Measurements from ENCODE around the gene TUBD1.
"Not testable (repeated sequence)": the region's sequence is repeated elsewhere in the genome, so short reads cannot be mapped to it uniquely, and the experiment has no call there.

TUBD1 gene

DNA sequence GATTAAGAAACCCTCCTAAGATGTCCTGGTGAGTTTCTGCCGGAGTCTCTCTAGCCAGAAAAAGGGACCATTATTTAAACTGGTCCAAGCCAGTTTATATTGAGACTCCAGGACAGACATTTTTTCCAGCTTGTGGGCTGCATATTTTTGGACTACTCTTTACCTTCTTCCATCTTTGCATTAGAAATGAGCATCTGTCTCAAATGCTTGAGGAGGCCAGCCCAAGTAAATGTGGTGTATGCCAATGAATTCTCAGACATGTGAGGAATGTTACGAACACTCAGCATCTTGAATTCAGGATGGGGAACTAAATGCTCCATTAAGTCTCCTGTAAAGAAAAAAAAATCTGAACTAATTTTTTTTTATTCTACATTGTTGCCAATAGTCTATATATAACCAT, 18.4 kb downstream of the TUBD1 start:
- FAIRE-seq = no peak

DNA sequence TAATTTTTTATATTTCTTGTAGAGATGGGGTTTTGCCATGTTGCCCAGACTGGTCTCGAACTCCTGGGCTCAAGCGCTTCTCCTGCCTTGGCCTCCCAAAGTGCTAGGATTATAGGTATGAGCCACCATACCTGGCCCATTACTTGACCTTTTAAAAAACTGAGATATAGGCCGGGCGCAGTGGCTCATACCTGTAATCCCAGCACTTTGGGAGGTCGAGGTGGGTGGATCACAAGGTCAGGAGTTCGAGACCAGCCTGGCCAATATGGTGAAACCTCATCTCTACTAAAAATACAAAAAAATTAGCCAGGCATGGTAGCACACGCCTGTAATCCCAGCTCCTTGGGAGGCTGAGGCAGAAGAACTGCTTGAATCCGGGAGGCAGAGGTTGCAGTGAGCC, 19.3 kb downstream of the TUBD1 start:
- not testable (repeated sequence) for FAIRE-seq

DNA sequence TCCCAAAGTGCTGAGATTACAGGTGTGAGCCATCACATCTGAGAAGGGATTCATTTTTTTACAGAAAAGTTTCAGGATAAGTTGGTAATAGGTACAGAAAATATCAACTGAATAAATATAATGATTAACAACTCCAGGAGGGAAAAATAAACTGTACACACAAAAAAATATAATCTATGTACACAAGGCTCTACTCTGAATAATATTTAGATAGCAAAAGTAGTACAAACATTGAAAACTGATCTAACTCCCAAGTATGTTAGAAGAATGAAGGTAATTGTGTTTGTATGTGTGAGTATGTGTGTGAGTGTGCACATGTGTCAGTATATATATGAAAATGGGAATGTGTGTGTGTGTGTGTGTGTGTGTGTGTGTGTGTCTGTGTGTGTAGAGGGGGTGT, 20.4 kb downstream of the TUBD1 start:
- FAIRE-seq = no peak

DNA sequence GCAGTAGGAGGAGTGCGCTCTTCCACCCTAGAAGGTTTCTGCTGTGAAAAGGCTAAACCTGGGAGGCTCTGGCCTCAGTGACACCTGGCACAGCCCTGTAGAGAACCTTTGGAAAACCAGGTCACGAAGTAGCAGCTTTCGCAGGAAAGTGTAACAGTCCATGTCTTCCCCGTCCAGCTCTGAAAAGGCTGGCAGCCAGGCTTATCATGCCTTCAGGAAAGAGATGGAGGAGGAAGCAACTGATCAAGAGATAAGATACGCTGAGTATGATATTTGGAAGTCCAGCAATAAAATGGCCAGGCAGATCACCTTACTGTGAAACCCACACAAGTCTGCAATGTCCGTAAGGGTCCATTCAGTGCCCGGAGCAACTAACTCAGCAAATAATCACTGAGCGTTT, 22.3 kb downstream of the TUBD1 start:
- no peak for FAIRE-seq

DNA sequence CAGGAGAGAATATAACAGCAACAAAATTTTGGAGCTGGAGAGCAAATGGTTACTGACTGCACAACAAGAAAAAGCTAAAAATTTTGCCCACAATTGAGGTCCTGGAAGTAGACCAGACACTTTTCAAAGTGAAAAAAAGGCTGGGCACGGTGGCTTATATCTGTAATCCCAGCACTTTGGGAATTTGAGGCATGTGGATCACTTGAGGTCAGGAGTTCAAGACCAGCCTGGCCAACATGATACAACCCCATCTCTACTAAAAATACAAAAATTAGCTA, 22.9 kb downstream of the TUBD1 start:
- FAIRE-seq = no peak

DNA sequence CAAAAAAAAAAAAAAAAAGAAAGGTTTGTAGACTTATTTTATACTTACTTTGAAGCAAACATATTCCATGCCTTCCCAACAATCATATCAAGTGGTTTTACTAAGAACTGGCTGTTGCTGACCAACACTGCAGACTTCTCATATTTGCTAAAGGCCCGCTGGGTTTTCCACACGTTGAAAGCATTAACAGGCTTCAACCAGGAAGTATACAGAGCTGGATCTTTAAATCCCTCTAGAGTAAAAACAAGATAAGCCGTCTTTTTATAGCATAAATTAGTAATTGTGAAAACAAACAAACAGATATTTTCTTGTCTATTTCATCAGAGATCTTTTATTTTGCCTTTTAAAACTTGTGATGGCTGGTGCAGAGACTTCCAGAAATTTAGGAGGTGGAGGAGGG, 29.1 kb downstream of the TUBD1 start:
- no peak for FAIRE-seq

DNA sequence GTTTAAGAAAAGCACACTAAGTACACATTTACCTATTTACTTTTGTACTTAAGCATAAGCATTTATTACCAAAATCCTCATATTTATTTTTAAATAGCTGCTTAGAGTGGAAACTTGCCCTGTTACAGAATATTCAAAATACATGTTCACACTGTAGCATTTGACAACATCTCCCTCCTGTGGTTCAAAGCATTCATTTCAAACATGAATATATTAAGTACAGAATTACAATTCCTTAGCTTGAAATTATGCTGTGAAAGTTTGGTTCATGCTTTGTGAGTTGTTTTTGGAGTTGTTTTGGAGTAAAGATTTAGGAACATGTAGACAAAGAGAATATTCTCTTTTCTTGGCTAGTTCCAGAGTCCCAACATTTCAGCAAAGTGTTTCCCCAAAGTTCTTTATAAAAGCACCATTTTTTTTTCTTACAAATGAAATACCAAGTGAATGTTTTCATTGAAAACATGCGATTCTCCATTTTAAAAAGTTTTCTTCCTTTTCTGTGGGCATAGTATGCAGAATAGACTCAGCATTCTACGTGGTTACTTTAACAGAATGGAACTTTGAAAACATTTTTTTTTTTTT, 33.2 kb downstream of the TUBD1 start:
- FAIRE-seq = peak; percentile 89

DNA sequence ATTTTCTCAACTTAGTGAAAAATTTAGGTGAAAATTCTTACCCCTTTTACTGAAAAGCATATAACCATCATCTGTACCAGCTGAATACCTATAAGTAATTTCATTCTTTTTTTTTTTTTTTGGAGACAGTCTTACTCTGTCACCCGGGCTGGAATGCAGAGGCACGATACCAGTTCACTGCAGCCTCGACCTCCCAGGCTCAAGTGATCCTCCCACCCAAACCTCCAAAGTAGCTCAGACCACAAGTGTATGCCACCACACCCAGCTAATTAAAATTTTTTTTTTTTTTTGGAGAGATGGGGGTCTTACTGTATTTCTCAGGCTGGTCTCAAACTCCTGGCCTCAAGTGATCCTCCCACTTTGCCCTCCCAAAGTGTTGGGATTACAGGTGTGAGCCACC, 33.8 kb downstream of the TUBD1 start:
- FAIRE-seq = no peak

DNA sequence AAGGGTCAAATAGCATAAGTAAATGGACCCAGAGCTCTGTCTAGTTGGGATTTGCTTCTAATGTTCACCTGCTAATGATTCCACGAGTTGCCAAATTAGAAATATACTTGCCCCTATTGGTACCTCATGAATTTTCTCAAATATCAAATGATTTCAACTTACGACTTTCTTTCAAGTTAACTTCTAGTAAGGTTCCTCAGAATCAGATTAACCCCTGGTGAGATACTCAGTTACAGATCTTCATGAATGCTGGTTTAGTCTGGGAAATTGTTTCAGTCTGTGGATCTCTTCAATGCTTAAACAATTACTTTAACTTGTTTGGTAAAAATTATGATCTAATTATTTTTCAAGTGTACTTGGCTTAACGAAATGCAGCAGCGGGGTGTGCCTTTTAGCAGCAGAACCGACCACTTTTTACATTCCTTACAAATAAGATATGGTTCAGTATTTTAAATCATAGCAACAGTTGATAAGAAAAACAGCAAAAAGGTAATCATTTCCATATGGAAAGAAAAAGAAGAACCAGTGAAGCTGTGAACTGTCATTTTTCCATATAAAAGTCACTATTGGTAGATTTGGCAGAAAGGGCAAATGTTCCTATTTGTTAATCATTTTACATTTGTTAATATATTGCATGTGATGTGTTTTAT, 34.5 kb downstream of the TUBD1 start:
- FAIRE-seq = no peak

DNA sequence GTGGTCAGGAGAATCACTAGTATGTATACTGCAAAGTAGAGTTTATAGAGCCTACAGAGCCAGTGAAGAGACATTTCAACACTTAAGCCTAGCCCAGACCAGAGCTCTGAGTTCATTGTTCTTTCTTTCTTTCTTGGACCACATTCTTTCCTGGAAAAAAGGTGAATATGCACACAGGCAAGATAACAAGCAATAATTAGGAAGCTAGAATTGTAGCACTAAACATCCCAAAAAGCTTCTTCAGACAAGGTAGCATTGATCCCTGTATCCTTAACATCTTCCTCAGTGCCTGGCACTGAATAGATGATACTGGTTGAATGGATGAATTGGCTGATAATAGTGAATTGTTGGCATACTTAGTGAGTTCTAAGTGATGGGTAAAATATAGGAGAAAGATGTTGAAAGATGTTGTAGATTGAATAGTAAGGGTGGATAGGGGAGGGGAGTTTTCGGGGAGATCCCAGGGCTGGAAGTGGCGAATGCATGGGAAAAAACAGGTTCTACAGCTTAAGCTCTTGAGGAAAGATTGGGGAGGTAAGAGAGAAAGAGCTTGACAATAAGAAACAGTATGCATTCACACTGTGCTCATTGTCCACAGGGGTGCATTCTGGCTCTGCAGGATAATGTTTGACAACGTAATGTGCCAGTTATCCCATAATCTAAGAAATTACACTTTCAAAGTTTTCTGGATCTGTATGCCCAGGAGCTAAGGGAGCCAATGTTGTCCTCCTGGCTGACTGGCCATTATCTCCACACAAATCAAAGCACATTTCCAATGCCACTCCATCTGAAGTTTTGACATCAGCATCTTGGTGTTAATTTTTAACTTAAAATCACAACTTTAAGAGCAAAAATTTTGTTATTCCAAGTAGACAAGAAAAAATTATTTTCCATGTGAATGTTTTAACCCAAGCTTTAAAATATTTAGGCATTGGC, 35.6 kb downstream of the TUBD1 start:
- FAIRE-seq = no peak

DNA sequence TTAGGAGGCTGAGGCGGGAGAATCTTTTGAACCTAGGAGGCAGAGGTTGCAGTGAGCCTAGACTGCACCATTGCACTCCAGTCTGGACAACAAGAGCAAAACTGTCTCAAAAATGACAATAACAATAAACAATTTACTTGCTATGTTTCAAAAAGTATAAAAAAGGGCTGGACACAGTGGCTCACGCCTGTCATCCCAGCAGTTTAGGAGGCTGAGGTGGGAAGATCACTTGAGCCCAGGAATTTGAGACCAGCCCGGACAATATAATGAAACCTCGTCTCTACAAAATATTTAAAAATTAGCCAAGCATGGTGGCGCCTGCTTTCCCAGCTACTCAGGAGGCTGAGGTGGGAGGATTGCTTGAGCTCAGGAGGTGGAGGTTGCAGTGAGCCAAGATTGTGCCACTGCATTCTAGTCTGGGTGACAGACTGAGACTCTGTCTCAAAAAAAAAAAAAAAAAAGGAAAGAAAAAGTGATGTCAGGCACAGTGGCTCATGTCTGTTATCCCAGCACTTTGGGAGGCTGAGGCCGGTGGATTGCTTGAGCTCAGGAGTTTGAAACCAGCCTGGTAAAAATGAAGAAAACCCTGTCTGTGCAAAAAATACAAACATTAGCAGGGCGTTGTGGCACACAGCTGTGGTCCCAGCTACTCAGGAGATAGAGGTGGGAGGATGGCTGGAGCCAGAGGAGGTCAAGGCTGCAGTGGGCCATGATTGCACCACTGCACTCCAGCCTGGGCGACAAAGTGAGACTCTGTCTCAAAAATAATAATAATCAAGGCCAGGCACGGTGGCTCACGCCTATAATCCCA, 38.6 kb downstream of the TUBD1 start:
- FAIRE-seq = not testable (repeated sequence)

DNA sequence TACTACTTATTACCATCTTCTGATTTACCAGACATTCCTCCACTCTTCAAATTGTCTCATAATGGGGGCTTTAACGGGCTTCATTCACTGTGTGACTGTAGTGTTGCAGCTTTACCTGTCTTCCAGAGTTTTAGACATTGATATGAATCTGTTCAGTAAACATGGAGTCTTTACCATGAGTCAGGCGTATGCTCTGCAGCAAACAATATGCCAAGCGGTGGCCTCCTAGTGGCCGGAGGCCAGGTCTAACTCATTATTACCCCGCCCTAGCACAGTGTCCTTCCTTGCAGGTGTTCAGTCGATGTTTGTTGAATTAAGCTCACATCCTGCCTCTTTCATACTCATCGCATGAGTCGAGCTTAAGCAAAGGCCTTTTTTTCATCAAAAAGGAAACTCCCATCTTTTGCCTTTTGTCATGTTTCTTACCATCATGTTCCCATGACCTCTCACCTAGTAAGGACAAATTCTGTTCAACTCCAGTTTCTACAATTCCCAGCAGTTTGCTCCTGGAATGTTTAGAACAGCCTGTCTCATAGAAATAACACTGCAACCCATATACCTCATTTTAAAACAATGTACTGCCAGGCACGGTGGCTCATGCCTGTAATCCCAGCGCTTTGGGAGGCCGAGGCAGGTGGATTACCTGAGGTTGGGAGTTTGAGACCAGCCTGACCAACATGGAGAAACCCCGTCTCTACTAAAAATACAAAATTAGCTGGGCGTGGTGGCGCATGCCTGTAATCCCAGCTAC, 39.4 kb downstream of the TUBD1 start:
- FAIRE-seq = no peak

DNA sequence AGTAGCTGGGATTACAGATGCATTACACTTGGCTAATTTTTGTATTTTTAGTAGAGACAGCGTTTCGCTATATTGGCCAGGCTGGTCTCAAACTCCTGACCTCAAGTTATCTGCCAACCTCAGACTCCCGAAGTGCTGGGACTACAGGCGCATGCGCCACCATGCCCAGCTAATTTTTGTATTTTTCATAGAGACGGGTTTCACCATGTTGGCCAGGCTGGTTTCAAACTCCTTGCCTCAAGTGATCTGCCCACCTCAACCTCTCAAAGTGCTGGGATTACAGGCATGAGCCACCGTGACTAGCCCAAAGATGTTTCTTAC, 39.9 kb downstream of the TUBD1 start:
- not testable (repeated sequence) for FAIRE-seq

DNA sequence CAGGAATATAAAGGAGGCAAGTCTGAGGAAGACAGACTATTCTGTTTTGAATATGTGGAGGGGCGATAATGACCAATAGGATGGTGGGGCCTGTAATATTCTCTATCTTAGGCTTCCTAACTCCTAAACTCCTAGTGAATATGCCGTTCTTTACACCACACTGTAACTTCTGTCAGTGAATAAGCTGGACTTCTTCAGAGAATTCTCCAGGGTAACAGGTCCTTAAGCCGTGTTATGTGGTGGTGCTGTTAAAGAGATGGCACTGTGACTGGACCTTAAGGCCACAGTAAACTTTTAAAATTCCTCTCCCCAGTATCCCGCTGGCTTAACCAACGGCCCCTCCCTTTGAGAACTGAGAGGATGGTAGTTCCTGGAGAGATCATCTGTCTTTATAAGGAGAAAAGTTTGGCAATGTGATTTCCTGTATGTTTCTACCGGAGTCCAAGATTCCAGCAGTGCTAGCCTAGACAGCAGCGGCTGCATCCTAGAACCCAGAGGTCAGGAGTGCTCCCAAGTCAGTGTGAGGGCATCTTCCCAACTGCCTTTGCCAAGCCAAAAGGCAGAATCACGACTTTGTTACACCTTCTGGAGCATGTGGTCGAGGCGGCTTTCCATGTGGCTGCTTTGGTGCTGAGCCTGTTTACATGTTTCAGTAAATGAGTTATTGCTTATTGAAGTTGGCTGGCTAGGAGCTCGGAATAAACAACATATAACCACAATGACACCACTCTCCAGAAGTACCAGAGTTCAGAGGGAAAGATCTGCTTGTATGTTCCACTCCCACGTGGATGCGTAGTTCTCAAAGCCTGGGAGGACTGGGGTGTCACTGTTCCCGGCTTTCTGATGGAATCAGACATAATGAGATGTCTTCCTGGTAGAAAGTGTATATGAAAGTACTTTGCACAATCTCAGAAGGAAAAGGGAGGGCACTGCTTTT, 41.0 kb downstream of the TUBD1 start:
- peak; percentile 31 for FAIRE-seq

DNA sequence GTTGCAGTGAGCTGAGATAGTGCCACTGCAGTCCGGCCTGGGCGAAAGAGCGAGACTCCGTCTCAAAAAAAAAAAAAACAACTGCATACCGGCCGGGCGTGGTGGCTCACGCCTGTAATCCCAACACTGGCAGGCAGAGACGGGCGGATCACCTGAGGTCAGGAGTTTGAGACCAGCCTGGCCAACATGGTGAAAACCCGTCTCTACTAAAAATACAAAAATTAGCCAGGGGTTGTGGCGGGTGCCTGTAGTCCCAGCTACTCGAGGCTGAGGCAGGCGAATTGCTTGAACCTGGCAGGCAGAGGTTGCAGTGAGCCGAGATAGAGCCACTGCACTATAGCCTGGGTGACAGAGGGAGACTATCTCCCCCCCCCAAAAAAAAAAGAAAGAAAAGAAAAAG, 42.4 kb downstream of the TUBD1 start:
- not testable (repeated sequence) for FAIRE-seq

DNA sequence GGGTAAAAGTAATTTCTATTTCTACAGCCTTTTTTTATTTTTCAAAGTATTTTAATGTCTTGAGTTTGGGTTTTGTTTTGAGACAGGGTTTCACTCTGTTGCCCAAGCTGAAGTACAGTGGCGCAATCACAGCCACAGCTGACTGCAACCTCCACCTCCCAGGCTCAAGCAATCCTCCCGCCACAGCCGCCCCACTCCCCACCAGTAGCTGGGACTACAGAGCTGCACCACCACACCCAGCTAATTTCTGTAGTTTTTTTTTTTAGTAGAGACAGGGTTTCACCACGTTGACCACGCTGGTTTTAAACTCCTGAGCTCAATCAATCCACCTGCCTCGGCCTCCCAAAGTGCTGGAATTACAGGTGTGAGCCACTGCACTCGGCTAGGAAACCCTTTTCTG, 44.0 kb downstream of the TUBD1 start:
- FAIRE-seq = no peak

DNA sequence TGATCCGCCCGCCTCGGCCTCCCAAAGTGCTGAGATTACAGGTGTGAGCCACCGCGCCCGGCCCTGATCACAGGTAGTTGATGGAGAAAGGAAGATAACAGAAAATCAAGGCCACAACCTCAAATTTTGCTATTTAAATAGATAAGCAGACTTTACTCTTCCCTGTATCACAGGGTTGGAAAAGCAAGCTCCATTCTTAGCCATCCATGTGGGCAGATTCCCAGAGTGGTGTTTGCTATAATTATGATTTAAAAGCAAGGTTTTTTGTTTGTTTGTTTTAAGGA, 44.4 kb downstream of the TUBD1 start:
- FAIRE-seq = no peak

DNA sequence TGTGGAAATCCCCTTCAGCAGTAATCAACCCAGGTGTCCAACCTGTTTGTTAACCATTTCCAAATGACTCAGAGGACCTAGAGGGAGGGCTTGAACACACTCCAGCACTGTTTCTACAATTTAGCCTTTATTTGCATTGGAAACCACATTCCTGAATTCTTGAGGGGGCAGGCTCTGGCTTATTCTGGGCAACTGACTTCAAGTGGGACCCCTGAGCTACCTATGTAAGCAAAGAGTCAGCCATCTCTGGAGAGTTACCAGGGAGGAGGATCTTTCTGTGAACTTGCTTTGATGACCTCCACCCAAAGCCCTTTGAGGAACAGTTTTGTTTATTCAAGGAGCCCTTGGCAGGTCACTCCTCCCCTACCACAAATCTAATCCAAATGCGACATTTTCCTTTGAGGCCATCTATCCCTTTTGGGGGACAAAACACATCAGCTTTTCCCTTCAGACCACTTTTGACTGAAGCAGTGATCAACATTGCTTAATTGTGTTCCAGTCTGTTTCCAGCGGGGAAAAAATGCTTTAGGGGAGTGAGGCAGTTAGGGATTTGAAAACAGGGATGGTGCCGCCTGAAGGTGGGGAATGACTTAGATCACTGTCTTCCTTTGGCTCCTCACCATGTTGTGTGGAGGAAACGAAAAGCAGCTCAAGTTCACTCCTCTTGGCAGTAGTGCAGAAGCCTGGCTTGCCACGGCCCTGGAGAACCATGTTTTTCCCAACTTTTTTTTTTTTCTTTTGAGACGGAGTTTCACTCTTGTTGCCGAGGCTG, 46.2 kb downstream of the TUBD1 start:
- no peak for FAIRE-seq

DNA sequence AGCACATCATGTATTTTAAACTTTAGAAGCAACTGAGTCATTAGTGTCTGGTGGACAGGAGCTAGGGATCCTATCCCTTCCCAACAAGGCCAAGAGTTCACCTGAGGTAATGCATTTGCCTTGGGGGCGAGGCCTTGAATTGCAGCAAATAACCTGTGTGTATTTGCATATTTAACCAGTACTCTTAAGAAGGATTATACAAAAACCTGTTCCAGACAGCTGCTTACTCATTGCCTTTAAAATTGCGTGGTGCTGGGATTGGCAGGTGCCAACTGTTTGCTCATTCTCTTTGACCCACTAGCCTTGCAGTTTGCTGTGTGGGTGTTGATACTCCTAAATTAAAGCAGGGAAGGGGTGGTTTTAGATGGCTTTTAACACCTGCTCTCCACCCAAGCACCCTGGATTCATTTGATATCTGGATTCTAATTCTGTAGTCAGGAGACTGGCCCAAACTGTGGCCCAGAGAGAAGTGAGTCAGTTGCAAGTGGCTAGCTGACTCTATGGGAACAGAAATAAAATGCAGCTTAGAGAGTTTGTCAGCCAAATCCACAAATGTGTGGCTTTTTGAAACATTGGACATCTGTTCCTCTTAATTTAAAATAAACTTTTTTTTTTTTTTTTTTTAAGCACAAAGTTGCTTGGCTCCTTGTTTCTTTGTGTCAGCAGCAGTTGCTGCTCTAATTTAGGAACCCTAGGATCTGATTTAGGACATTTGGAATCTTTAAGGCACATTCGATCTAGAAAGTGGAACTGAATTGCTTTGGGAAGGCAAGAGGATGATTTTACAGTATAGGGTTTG, 46.9 kb downstream of the TUBD1 start:
- FAIRE-seq = no peak
